K562 (cell line): ENCODE data around the gene RNF32.

ENCODE experiments used
- CEBPB ChIP-seq: fragments of 450-650 bp; IDR thresholded peaks from 2 replicates; pipeline ENCODE4 v1.6.1; 2016; ENCODE audit warnings: missing genetic modification characterization, missing compliant biosample characterization
- CTCF ChIP-seq, 3 experiments: IDR thresholded peaks in 2 of 3; conservative IDR thresholded peaks in 1 of 3; 2 replicates each; pipeline ENCODE4 v1.5.1; 2011 to 2012; ENCODE audit warnings: low read length in 3 of 3, mild to moderate bottlenecking in 3 of 3, control low read depth in 2 of 3, improper control_type of control experiment in 1 of 3, inconsistent platforms in 1 of 3, low read depth in 1 of 3, mixed read lengths in 1 of 3, moderate library complexity in 1 of 3; ENCODE audit not compliant: insufficient read depth in 2 of 3
- ETV6 ChIP-seq, 3 experiments: fragments of 150-350 bp in 1 of 3; sonication (generic) in 1 of 3; formaldehyde crosslinking in 1 of 3; IDR thresholded peaks; 2 replicates each; pipeline versions ENCODE4 v1.6.1 to v1.8.0; 2014 to 2022; ENCODE audit warnings: borderline replicate concordance in 2 of 3, low read depth in 2 of 3, antibody characterized with exemption in 1 of 3, low read length in 1 of 3, mild to moderate bottlenecking in 1 of 3, missing genetic modification reagents in 1 of 3
- FIP1L1 ChIP-seq: fragments of 200-400 bp; formaldehyde crosslinking; IDR thresholded peaks from 2 replicates; pipeline ENCODE4 v1.6.1; 2018; ENCODE audit warnings: mild to moderate bottlenecking, low read depth, low read length; ENCODE audit not compliant: poor library complexity, severe bottlenecking
- HOMEZ ChIP-seq: fragments of 250-450 bp; sonication (Bioruptor Pico); IDR thresholded peaks from 2 replicates; pipeline ENCODE4 v1.4.0; 2020; ENCODE audit warnings: mild to moderate bottlenecking, moderate library complexity
- KHSRP ChIP-seq: fragments of 450-650 bp; IDR thresholded peaks from 2 replicates; pipeline ENCODE4 v1.6.1; 2017
- TCF7L2 ChIP-seq: fragments of 150-350 bp; IDR thresholded peaks from 2 replicates; pipeline ENCODE4 v1.6.1; 2016; ENCODE audit warnings: low read depth, mild to moderate bottlenecking, low read length, moderate library complexity

DNA sequence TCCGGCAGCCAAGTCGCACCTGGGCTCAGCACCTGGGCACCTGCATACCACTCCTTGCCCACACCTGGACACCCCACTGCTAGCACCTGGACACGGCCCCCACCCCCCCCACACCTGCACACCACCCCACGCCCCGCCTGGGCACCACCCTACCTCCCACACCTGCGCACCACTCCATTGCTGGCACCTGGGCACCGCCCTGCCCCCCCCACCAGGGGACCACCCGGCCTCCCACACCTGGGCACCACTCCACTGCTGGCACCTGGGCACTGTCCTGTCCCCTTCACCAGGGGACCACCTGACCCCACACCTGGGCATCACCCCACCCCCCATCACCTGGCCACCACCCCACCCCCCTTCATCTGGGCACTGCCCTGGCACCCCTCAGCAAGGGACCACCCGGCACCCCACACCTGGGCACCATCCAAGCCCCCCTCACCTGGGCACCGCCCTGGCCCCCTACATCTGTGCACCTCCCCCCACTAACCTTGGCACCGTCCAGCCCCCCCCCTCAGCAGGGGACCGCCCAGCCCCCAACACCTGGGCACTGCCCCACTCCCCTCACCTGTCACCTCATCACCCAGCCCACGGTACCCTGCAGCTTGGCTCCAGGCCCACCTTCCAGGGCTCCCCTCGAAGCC is 33.8 kb upstream of the RNF32 start:
- TF ChIP-seq FIP1L1 (no peak), CEBPB (tag) (no peak), ETV6 (IDR thresholded peaks at IDR 0.05; ENCODE audit: borderline replicate concordance in 1 of 2, low read depth in 2 of 2, low read length in 1 of 2) (no peak), ETV6 (CRISPR knock-in tag; IDR thresholded peaks at IDR 0.05; ENCODE audit: borderline replicate concordance) (no peak), CTCF (IDR thresholded peaks at IDR 0.05 in 2 of 3, conservative IDR thresholded peaks at IDR 0.05 in 1 of 3; ENCODE audit: insufficient read depth in 2 of 3, low read depth in 1 of 3, low read length in 3 of 3) (no peak), KHSRP (no peak), TCF7L2 (no peak), HOMEZ (CRISPR knock-in tag) (no peak)
